ENCODE results near the gene SPA17.

The SPA17 gene

GRCh38 chr11:124740277-124740882, 66.7 kb downstream of the SPA17 start:
- peak; percentile 63 for DNase-seq (ENCODE audit: low read depth)
- H3K4me3 ChIP-seq (ENCODE audit: low read depth, low read length), result peak overlapping the region; percentile 42
- TF ChIP-seq POLR2A (IDR thresholded peaks at IDR 0.05; ENCODE audit: extremely low read depth, insufficient read length) (no peak), MYC (IDR thresholded peaks at IDR 0.05; ENCODE audit: low read depth, low read length) (no peak), MAX (IDR thresholded peaks at IDR 0.05; ENCODE audit: low read depth, low read length) (no peak), CTCF (IDR thresholded peaks at IDR 0.05; ENCODE audit: low read depth, low read length) (no peak)

DNA sequence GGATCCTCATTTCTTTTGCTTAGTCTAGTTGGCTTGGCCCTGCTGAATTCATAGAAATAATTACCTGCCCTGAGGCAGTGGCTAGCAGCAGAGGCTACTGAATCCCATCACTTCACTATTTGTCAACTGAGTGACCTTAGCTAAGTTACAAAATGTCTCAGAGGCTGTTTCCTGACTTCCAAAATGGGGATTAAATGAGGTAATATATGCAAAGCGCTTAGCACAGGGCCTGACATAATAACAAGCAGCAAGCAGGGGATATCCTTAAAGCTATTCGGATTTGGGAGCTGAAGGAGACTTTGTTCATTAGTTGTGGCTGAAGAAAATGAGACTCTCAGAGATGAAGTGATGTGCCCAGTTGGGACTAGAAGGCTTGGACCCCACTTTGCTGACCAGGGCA, 68.9 kb downstream of the SPA17 start:
- no peak overlapping the region for H3K4me3 ChIP-seq (ENCODE audit: low read depth, low read length)
- DNase-seq (ENCODE audit: low read depth), result no peak
- no peak for TF ChIP-seq CTCF (IDR thresholded peaks at IDR 0.05; ENCODE audit: low read depth, low read length)
- no peak for TF ChIP-seq MAX (IDR thresholded peaks at IDR 0.05; ENCODE audit: low read depth, low read length)
- TF ChIP-seq POLR2A (IDR thresholded peaks at IDR 0.05; ENCODE audit: extremely low read depth, insufficient read length), result no peak
- TF ChIP-seq MYC (IDR thresholded peaks at IDR 0.05; ENCODE audit: low read depth, low read length), result no peak

GRCh38 chr11:124743050-124743449, 69.3 kb downstream of the SPA17 start:
- no peak overlapping the region for H3K4me3 ChIP-seq (ENCODE audit: low read depth, low read length)
- no peak for TF ChIP-seq MAX (IDR thresholded peaks at IDR 0.05; ENCODE audit: low read depth, low read length)
- no peak for TF ChIP-seq POLR2A (IDR thresholded peaks at IDR 0.05; ENCODE audit: extremely low read depth, insufficient read length)
- TF ChIP-seq MYC (IDR thresholded peaks at IDR 0.05; ENCODE audit: low read depth, low read length), result no peak
- no peak for TF ChIP-seq CTCF (IDR thresholded peaks at IDR 0.05; ENCODE audit: low read depth, low read length)
- DNase-seq (ENCODE audit: low read depth), result no peak

DNA sequence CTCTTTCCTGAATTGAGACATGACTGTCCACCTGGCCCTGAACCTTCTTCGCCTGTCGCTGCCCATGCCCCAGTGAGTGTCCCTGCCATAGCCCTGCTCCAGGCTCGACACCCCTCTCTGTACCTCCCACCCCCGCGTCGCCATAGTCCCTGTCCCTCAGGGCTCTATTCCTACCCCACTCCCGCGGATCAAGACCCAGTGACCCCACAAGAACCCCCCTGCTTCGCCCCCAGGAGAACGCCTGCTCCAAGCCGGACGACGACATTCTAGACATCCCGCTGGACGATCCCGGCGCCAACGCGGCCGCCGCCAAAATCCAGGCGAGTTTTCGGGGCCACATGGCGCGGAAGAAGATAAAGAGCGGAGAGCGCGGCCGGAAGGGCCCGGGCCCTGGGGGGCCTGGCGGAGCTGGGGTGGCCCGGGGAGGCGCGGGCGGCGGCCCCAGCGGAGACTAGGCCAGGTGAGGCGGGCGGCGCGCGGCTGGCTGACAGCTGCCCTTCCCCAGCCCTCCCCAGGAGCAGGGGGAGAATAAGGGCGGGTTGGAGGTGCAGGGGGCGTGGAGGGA, 71.6 kb downstream of the SPA17 start:
- no peak overlapping the region for H3K4me3 ChIP-seq (ENCODE audit: low read depth, low read length)
- TF ChIP-seq MYC (IDR thresholded peaks at IDR 0.05; ENCODE audit: low read depth, low read length) (no peak), POLR2A (IDR thresholded peaks at IDR 0.05; ENCODE audit: extremely low read depth, insufficient read length) (no peak), MAX (IDR thresholded peaks at IDR 0.05; ENCODE audit: low read depth, low read length) (no peak), CTCF (IDR thresholded peaks at IDR 0.05; ENCODE audit: low read depth, low read length) (no peak)
- no peak for DNase-seq (ENCODE audit: low read depth)

- no peak for DNase-seq (ENCODE audit: low read depth)
- TF ChIP-seq MAX (IDR thresholded peaks at IDR 0.05; ENCODE audit: low read depth, low read length), result no peak
- TF ChIP-seq POLR2A (IDR thresholded peaks at IDR 0.05; ENCODE audit: extremely low read depth, insufficient read length), result no peak
- TF ChIP-seq MYC (IDR thresholded peaks at IDR 0.05; ENCODE audit: low read depth, low read length), result no peak
- no peak for TF ChIP-seq CTCF (IDR thresholded peaks at IDR 0.05; ENCODE audit: low read depth, low read length)
- H3K4me3 ChIP-seq (ENCODE audit: low read depth, low read length), result no peak overlapping the region
These were observed 72.3 kb downstream of the SPA17 start for GRCh38 chr11:124745835-124746620.
